HG03520 (cell line): ENCODE data around the gene ZNF648.
"Not testable (repeated sequence)": the region's sequence is repeated elsewhere in the genome, so short reads cannot be mapped to it uniquely, and the experiment has no call there.

Experiments used
- ATAC-seq: cut with Tn5 transposase; IDR thresholded peaks from one replicate; pipeline ENCODE4 v1.9.1; 2021; ENCODE audit warnings: mild to moderate bottlenecking, moderate library complexity; ENCODE audit not compliant: unreplicated experiment

The ZNF648 gene

DNA sequence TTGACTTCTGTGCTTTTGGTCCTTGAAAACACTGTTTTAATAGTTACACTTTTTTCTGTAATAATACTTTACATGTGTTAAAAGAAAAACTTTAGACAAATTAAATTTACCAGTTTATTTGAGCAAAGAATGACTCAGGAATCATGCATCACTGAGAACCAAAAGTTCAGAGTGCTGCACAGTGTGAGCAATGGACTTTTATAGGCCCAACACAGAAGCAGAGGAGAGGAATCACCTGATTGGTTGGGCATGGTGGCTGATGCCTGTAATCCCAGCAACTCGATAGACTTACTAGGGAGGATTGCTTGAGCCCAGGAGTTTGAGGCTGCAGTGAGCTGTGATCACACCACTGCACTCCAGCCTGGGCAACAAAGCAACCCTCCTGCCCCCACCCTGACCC is 29.3 kb downstream of the ZNF648 start:
- no peak for ATAC-seq

DNA sequence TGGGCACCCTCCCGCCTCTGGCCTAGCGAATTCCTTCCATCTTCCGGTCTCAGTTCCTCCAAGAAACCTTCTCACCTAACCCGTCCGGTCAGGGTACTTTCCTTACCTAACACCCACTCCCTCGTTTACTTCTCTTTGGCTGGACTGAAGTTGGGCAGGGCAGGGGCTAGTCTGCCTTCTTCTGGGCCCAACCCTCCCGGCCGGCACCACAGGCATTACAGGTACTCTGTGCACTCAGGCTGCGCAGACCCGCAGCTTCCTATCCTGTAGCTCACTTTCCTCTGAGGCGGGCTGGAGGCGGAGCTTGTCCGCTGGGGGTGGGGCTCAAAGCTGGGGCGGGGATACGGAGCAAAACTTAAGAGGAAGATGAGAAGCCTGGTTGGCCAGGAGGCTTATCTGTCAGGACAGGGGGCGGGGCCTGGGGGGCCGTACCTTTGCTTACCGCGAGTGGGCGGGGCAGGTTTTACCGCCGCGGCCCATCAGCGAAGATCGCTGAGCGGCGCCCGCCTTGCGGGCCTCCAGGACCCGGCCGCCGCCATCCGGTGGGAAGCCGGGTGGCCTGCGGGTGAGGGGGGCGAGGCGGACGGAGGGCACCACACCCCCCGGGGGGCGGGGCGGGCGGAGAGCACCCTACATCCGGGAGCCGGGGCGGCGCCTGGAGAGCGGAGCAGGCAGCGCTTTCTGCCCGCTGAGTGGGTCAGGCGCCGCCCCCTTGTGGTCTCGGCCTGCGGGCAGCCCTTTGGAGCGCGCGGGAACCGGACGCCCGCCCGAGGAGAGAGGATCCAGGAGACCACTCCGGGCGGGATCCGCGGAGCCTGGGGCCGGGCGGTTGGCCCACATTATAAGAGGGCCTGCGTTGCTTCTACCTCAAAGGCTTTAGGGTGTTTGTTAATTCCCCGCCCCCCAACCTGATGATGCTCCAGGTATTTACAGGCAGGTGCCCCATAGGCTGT is 31.9 kb downstream of the ZNF648 start:
- peak; percentile 91 for ATAC-seq

DNA sequence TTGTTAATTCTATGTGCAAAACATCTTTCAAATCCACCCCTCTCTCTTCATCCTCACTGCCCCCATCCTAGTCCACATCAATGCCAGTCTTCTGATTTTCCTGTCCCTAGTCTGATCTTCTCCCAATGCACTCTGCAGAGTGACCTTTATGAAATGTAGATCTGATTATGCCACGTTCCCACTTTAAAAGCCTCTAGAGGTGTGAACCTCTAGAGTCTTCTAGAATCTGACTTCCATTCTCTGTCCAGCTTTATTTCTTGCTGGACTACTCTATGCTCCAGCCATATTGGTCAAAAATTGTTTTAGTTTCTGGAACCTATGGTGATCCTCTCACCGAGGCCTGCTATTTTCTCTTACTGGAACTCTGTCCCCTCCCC is 32.5 kb downstream of the ZNF648 start:
- ATAC-seq: no peak

DNA sequence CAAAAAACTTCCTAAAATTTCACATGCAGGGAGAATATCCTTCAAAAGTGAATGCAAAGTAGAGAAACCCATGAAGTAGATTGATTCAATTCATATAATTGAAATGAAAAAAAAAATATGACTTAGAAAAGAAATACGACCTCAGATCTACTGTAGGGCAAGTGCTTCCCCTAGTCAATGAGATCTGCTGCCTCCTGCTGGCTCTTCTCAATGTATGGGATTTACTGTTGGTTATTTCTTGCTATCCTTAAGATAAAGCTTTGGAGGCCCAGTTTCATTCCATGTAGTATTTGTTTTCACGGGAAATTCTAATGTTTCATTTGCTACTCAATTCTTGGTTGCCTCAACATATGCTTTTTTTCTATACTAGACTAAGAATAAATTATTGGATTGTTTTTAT is 46.2 kb downstream of the ZNF648 start:
- ATAC-seq: no peak

DNA sequence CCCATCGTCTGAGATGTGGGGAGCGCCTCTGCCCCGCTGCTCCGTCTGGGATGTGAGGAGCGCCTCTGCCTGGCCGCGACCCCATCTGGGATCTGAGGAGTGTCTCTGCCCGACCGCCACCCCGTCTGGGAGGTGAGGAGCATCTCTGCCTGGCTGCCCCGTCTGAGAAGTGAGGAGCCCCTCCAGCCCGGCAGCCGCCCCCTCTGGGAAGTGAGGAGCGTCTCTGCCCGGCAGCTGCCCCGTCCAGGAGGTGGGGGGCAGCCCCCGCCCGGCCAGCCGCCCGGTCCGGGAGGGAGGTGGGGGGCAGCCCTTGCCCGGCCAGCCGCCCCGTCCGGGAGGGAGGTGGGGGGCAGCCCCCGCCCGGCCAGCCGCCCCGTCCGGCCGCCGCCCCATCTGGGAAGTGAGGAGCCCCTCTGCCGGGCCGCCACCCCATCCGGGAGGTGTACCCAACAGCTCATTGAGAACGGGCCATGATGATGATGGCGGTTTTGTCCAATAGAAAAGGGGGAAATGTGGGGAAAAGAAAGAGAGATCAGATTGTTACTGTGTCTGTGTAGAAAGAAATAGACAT is 50.6 kb downstream of the ZNF648 start:
- ATAC-seq: not testable (repeated sequence)

DNA sequence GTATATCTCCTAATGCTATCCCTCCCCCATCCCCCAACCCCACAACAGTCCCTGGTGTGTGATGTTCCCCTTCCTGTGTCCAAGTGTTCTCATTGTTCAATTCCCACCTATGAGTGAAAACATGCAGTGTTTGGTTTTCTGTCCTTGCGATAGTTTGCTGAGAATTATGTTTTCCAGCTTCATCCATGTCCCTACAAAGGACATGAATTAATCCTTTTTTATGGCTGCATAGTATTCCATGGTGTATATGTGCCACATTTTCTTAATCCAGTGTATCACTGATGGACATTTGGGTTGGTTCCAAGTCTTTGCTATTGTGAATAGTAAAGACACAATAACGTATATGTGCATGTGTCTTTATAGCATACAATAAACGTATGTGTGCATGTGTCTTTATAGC is 56.1 kb downstream of the ZNF648 start:
- ATAC-seq: not testable (repeated sequence)

DNA sequence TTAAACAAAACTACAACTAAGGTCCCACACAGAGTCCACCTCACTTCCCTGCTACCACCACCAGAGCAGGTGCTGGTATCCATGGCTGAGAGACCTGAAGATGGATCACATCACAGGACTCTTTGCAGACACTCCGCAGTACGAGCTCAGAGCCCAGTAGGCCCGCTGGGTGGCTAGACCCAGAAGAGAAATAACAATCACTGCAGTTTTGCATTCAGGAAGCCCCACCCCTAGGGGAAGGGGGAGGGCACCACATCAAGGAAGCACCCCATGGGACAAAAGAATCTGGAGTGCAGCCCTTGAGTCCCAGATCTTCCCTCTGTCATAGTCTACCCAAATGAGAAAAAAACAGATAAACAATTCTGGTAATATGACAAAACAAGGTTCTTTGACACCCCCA is 56.9 kb downstream of the ZNF648 start:
- no peak for ATAC-seq
